PC-9 (cell line): ENCODE measurements around the gene TMEM131L. TPM values are rescaled to one million over a fixed set of nuclear protein-coding genes. Genes with fewer than 3 reads are reported as not detected.

Source experiments
- BruUV-seq: library from RNA; stranded (reverse); fragments of 400-500 nt; replicated peaks from 2 replicates; lab custom pipeline; 2021; lab: Mats Ljungman, UMichigan
- CTCF ChIA-PET: fragments of 300-600 bp; sonication (Branson Sonifier 250); formaldehyde crosslinking; loops from one replicate; lab custom pipeline; 2022; ENCODE audit warnings: antibody characterized with exemption; lab: Charles Lee
- POLR2A ChIA-PET: fragments of 300-600 bp; sonication (Branson Sonifier 250); formaldehyde crosslinking; loops from one replicate; lab custom pipeline; 2022; ENCODE audit warnings: antibody characterized with exemption; ENCODE audit not compliant: unreplicated experiment; lab: Charles Lee
- DNase-seq, 2 experiments: peaks; one replicate each; pipeline versions ENCODE4 v3.0.0 to v3.0.0-alpha.2; 2015 to 2022; ENCODE audit warnings: mixed read lengths in 1 of 2
- H2AFZ ChIP-seq: fragments of 200-600 bp; sonication (generic); 2 replicates; pipeline ENCODE4 v1.8.1; 2017; ENCODE audit warnings: antibody characterized with exemption
- H3F3A ChIP-seq: fragments of 200-600 bp; sonication (generic); 2 replicates; pipeline ENCODE4 v1.8.1; 2017; ENCODE audit warnings: antibody characterized with exemption, mild to moderate bottlenecking, low read depth; ENCODE audit not compliant: insufficient read depth
- H3K27ac ChIP-seq: fragments of 200-600 bp; sonication (generic); 2 replicates; pipeline ENCODE4 v1.6.1; 2016; ENCODE audit warnings: mixed run types
- H3K27me3 ChIP-seq: fragments of 200-600 bp; sonication (generic); 2 replicates; pipeline ENCODE4 v1.6.1; 2016; ENCODE audit warnings: low read depth, mixed run types; ENCODE audit not compliant: insufficient read depth
- H3K36me3 ChIP-seq: fragments of 200-600 bp; sonication (generic); 2 replicates; pipeline ENCODE4 v1.6.1; 2016; ENCODE audit warnings: low read depth, mixed run types
- H3K4me1 ChIP-seq: fragments of 200-600 bp; sonication (generic); replicated peaks from 2 replicates; pipeline ENCODE4 v1.6.1; 2016; ENCODE audit warnings: mixed run types; ENCODE audit not compliant: insufficient read depth
- H3K4me2 ChIP-seq: fragments of 200-600 bp; sonication (generic); 2 replicates; pipeline ENCODE4 v1.6.1; 2017; ENCODE audit warnings: mixed run types
- H3K4me3 ChIP-seq: fragments of 200-600 bp; sonication (generic); 2 replicates; pipeline ENCODE4 v1.6.1; 2016; ENCODE audit warnings: mixed run types
- H3K79me2 ChIP-seq: fragments of 200-600 bp; sonication (generic); 2 replicates; pipeline ENCODE4 v1.6.1; 2017; ENCODE audit warnings: low read depth, mixed run types
- H3K9me2 ChIP-seq: fragments of 200-600 bp; sonication (generic); 2 replicates; pipeline ENCODE4 v1.8.1; 2017; ENCODE audit warnings: mild to moderate bottlenecking; ENCODE audit not compliant: insufficient read depth
- H3K9me3 ChIP-seq: fragments of 200-600 bp; sonication (generic); 2 replicates; pipeline ENCODE4 v1.8.1; 2016; ENCODE audit warnings: low read depth; ENCODE audit not compliant: insufficient read depth
- H4K20me1 ChIP-seq: fragments of 200-600 bp; sonication (generic); 2 replicates; pipeline ENCODE4 v1.8.1; 2017; ENCODE audit not compliant: insufficient read depth
- CTCF ChIP-seq: fragments of 200-600 bp; sonication (generic); conservative IDR thresholded peaks from 2 replicates; pipeline ENCODE4 v1.6.1; 2017; ENCODE audit warnings: mixed run types, antibody characterized with exemption, mild to moderate bottlenecking, moderate library complexity
- EZH2 ChIP-seq: fragments of 200-600 bp; sonication (generic); IDR thresholded peaks from 2 replicates; pipeline ENCODE4 v1.8.0; 2017; ENCODE audit warnings: antibody characterized with exemption, low read depth
- intact Hi-C: fragments of 100-400 bp; cut with micrococcal nuclease; formaldehyde crosslinking; loops from one replicate; pipeline ENCODE4 v1.10.0; 2022; ENCODE audit not compliant: unreplicated experiment
- total RNA-seq: library from RNA; stranded (reverse); gene quantifications from 2 replicates; pipeline ENCODE4 v1.2.3, GENCODE V29; 2021

TMEM131L gene
- total RNA-seq, 1 experiment from 2014 or later = 3.8 TPM

DNA sequence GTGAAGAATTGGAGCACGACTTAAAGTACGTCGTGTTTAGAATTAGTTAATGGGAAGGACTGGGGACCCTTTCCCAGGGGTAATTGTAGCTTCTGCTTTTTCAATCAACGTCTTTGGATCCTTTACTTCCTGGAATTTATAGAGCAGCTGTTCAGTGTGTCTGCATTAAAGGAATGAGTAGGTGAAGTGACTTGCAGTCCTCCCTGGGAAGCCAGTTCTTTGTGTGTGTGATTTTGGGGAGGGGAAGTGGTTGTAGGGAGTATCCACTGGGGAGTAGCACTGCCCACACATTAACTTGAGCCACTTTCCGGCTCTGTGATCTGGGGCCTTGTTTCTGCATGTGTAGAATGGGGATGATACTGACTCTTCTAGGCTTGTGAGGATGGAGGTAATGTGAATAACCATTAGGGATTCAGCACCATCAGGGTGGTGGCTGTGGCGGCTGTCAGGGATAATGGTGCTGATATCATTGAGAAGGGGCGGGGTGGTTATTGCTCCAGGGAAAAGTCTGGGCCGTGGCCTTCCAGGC, 54.7 kb downstream of the TMEM131L start:
- Histone ChIP-seq H3K4me3 (no peak overlapping the region), H3K27me3 (no peaks in the 10 kb centered on the region), H3K36me3 (no peaks in the 10 kb centered on the region), H3K27ac (no peak overlapping the region), H3K4me2 (no peak overlapping the region), H3K4me1 (no peaks in the 10 kb centered on the region), H2AFZ (no peak overlapping the region), H3K79me2 (no peaks in the 10 kb centered on the region), H3K9me3 (no peaks in the 10 kb centered on the region), H3F3A (no peaks in the 10 kb centered on the region), H4K20me1 (no peaks in the 10 kb centered on the region), H3K9me2 (no peaks in the 10 kb centered on the region)
- DNase-seq = no peak
- intact Hi-C loops = no loop called here
- ChIA-PET CTCF (no interaction called here), POLR2A (no interaction called here)
- BruUV-seq = no TSS peak
- TF ChIP-seq EZH2 (no peak), CTCF (no peak)

- Histone ChIP-seq H3K4me2 (no peak overlapping the region), H3K4me3 (no peak overlapping the region), H3K79me2 (no peaks in the 10 kb centered on the region), H3K4me1 (no peaks in the 10 kb centered on the region), H3K9me2 (no peaks in the 10 kb centered on the region), H4K20me1 (no peaks in the 10 kb centered on the region), H3K36me3 (no peaks in the 10 kb centered on the region), H3F3A (no peaks in the 10 kb centered on the region), H3K27ac (no peak overlapping the region), H3K9me3 (no peaks in the 10 kb centered on the region), H2AFZ (no peak overlapping the region), H3K27me3 (no peaks in the 10 kb centered on the region)
- ChIA-PET POLR2A (no interaction called here), CTCF (no interaction called here)
- BruUV-seq = no TSS peak
- DNase-seq = no peak
- TF ChIP-seq CTCF = no peak
- TF ChIP-seq EZH2 = no peak
- intact Hi-C loops = no loop called here
These were observed 55.3 kb downstream of the TMEM131L start for GRCh38 chr4:153521478-153521877.

DNA sequence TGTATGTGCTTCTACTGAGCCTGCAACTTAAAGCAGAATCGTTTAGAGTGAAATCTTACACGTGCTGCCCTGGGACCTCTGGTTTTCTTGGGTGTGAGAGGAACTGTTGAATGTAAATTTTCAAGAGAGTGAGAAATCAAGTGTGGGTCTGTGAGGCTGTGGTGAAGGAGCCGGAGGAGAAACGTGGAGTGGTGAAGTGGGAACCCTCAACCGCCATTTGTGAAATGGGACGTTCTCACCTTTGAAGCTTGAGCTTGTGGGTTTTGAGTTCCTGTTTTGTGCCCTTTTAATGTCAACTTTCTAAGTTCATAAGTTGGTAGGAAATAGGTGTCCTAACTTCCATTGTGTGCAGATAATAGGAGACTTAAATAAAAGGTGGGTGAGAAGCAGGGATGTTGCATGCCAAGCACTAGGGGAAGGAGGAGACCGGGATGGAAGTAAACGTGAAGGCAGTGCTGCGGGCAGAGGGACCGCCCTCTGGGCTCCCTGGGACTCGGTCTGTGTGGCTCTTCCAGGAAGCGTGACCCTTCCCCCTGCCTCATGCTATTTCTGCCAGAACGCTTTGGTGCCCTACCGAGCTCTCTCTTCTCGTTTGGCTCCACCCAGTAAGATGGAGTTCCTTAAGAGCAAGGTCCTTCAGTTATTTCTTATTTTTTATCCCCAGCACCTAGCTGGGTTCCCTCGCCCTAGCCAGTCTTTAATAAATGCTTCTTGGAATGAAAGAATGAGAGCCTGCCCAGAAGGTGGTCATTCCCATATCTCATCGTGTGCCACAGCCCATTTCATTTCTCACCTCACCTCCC, 56.0 kb downstream of the TMEM131L start:
- Histone ChIP-seq H3K4me3 (no peak overlapping the region), H3K79me2 (no peaks in the 10 kb centered on the region), H3K4me1 (no peaks in the 10 kb centered on the region), H3K9me3 (no peaks in the 10 kb centered on the region), H3K36me3 (no peaks in the 10 kb centered on the region), H3K27ac (no peak overlapping the region), H4K20me1 (no peaks in the 10 kb centered on the region), H3F3A (no peaks in the 10 kb centered on the region), H3K4me2 (no peak overlapping the region), H2AFZ (no peak overlapping the region), H3K27me3 (no peaks in the 10 kb centered on the region), H3K9me2 (no peaks in the 10 kb centered on the region)
- TF ChIP-seq EZH2 (no peak), CTCF (no peak)
- CTCF ChIA-PET = no interaction called here
- intact Hi-C loops = no loop called here
- DNase-seq = no peak
- no TSS peak for BruUV-seq
- POLR2A ChIA-PET = no interaction called here
